Naive thymus-derived CD8-positive, alpha-beta T cell (primary cell): Measurements from ENCODE around the gene CDK10. TPM values are rescaled to one million over a fixed set of nuclear protein-coding genes. Genes with fewer than 3 reads are reported as not detected.

Experiments used
- ATAC-seq, 2 donors: fragments of 150-1000 bp; cut with Tn5 transposase in 1 of 2; sonication (Bioruptor Pico), chemical (Tn5 transposase) in 1 of 2; 1 replicate in 1 of 2; 2 replicates in 1 of 2; pipeline ENCODE4 v1.10.0; 2021; ENCODE audit warnings: mild to moderate bottlenecking in 2 of 2, moderate library complexity in 2 of 2
- POLR2A ChIA-PET: fragments of 350-600 bp; sonication (Branson Sonifier 250); formaldehyde crosslinking; loops from one replicate; lab custom pipeline; 2021; ENCODE audit warnings: antibody characterized with exemption; lab: Charles Lee
- DNase-seq, 10 donors: peaks; one replicate each; pipeline versions ENCODE4 v3.0.0 to v3.0.0-alpha.2; 2020 to 2022
- H3K27ac Mint-ChIP-seq, 10 donors: one replicate each; pipeline ENCODE4 v1.8.0; 2020 to 2022; ENCODE audit warnings: mild to moderate bottlenecking in 10 of 10, mixed read lengths in 10 of 10, moderate library complexity in 4 of 10, inconsistent platforms in 1 of 10
- H3K27me3 Mint-ChIP-seq, 5 donors: one replicate each; pipeline ENCODE4 v1.8.0; 2021 to 2022; ENCODE audit warnings: mixed read lengths in 5 of 5
- H3K36me3 Mint-ChIP-seq, 3 donors: one replicate each; pipeline ENCODE4 v1.8.0; 2020 to 2022; ENCODE audit warnings: mixed read lengths in 3 of 3, mild to moderate bottlenecking in 2 of 3, inconsistent platforms in 1 of 3
- H3K4me1 Mint-ChIP-seq, 4 donors: one replicate each; pipeline ENCODE4 v1.8.0; 2021 to 2022; ENCODE audit warnings: mixed read lengths in 4 of 4
- H3K4me3 Mint-ChIP-seq, 10 donors: one replicate each; pipeline ENCODE4 v1.8.0; 2020 to 2022; ENCODE audit warnings: mild to moderate bottlenecking in 10 of 10, mixed read lengths in 10 of 10, moderate library complexity in 6 of 10, inconsistent platforms in 1 of 10
- H3K9me3 Mint-ChIP-seq, 9 donors: one replicate each; pipeline ENCODE4 v1.8.0; 2020 to 2022; ENCODE audit warnings: mixed read lengths in 9 of 9, mild to moderate bottlenecking in 3 of 9, inconsistent platforms in 1 of 9, moderate library complexity in 1 of 9
- polyA plus RNA-seq, 3 donors: library from polyadenylated mRNA; unstranded; fragments of 300-500 nt; fragmentation: Illumina TruSeq; gene quantifications; one replicate each; pipeline ENCODE4 v1.2.3, GENCODE V29; 2021
- total RNA-seq, 8 experiments: library from RNA in 2 of 8; stranded (reverse) in 2 of 8; gene quantifications; one replicate each; pipeline ENCODE4 v1.2.3 and lab custom pipeline; 2021 to 2026

CDK10 gene
- total and polyA plus RNA-seq, 5 experiments from 2014 or later, result 25.4 to 135 (median 63.3) TPM

DNA sequence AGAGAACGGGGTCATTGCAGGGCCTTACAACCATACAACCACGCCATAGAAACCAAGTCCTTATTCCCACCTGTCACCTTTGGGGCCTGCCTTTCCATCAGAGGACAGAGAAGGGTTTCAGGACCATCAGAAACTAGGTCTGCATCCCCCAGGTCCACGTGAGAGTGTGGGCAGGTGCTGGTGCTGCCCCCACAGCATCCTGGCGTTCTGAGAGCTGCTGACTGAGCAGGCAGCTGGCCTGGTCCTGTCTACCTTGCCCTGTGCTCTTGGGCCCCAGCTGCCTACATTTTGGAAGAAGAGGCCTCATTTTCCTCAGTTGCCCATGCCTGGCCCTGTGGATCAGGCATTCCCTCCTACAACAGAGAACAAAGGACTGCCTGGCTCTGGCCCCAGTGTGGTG, 56.5 kb downstream of the CDK10 start:
- H3K4me3 Mint-ChIP-seq, result peak overlapping the region in 1 of 10 donors; percentile 45
- no peaks in the 10 kb centered on the region for H3K9me3 Mint-ChIP-seq
- peaks cover 0 to 34% (median 12%) of the 10 kb centered on the region in 3 donors for H3K36me3 Mint-ChIP-seq
- H3K27me3 Mint-ChIP-seq, result no peaks in the 10 kb centered on the region
- ATAC-seq (no peak), DNase-seq (no peak)
- POLR2A ChIA-PET, result interaction anchor here (0.7 to 14.8 kb wide), 12 partner anchors 11 to 174 kb away, joined by 3 to 235 read pairs (median 9); partner anchors contain the start of genes TCF25, VPS9D1 and ZNF276
- peak overlapping the region in 9 of 10 donors; percentile 67 to 88 (median 81) for H3K27ac Mint-ChIP-seq
- peaks cover 4 to 72% (median 19%) of the 10 kb centered on the region in 4 donors for H3K4me1 Mint-ChIP-seq

DNA sequence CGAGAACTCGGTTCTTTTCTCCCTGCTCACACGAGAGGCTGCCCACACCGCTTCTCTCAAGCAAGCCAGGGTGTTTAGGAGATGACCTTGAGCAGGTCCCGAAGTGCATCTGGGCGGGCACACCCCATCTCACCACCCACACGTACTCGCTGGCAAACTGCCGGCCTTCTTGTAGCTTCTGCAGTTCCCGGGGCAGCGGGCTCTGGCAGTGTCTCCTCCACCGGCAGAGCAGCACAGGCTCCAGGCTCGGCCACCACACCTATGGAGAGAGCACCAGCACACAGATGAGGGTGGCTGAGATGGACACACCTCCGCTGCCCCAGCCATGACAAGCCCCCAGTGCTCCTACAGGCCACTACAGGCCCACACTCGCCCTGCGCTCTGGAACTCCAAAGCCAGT, 58.3 kb downstream of the CDK10 start:
- H3K4me3 Mint-ChIP-seq, result peak overlapping the region in 1 of 10 donors; percentile 38
- H3K9me3 Mint-ChIP-seq, result no peaks in the 10 kb centered on the region
- POLR2A ChIA-PET, result interaction anchor here (0.6 to 14.8 kb wide), 5 partner anchors 17 to 160 kb away, joined by 3 to 235 read pairs (median 3); no protein-coding TSS in a partner anchor
- H3K4me1 Mint-ChIP-seq, result peaks cover 6 to 62% (median 17%) of the 10 kb centered on the region in 4 donors
- peak overlapping the region in 8 of 10 donors; percentile 15 to 83 (median 56) for H3K27ac Mint-ChIP-seq
- no peak for ATAC-seq
- no peaks in the 10 kb centered on the region for H3K27me3 Mint-ChIP-seq
- peaks cover 0 to 16% (median 2%) of the 10 kb centered on the region in 3 donors for H3K36me3 Mint-ChIP-seq
- DNase-seq, result no peak

Other genes with a start within 250 kb of the CDK10 start
- 100 to 1,000 TPM; 326 to 328 TPM for gene ANKRD11, start 196.1 kb upstream of the CDK10 start, total RNA-seq
- gene ANKRD11, start 196.1 kb upstream of the CDK10 start, polyA plus RNA-seq, result 10 to 100 TPM in 2 of 3 donors, 1 to 10 TPM in 1; 8.9 to 61.1 (median 13.9) TPM
- 100 to 1,000 TPM; 164 to 169 TPM for gene SPG7, start 178.3 kb upstream of the CDK10 start, total RNA-seq
- 10 to 100 TPM; 44.8 to 58.2 (median 44.9) TPM for gene SPG7, start 178.3 kb upstream of the CDK10 start, polyA plus RNA-seq
- 1,000 to 10,000 TPM; 5,034 to 5,103 TPM for gene RPL13, start 126.0 kb upstream of the CDK10 start, total RNA-seq
- 1,000 to 10,000 TPM; 5,034 to 7,902 (median 7,525) TPM for gene RPL13, start 126.0 kb upstream of the CDK10 start, polyA plus RNA-seq
- under 1 TPM in 1 of 2 experiments, not detected in 1; 0.23 TPM for gene CPNE7, start 110.9 kb upstream of the CDK10 start, total RNA-seq
- under 1 TPM in 1 of 3 donors, not detected in 2; 0.53 TPM for gene CPNE7, start 110.9 kb upstream of the CDK10 start, polyA plus RNA-seq
- gene DPEP1, start 73.0 kb upstream of the CDK10 start, total RNA-seq, result not detected
- gene DPEP1, start 73.0 kb upstream of the CDK10 start, polyA plus RNA-seq, result not detected
- 10 to 100 TPM; 75.3 to 75.4 TPM for gene CHMP1A, start 29.0 kb upstream of the CDK10 start, total RNA-seq
- gene CHMP1A, start 29.0 kb upstream of the CDK10 start, polyA plus RNA-seq, result 10 to 100 TPM; 48.9 to 58.3 (median 52.7) TPM
- 1 to 10 TPM; 6.2 to 7.7 TPM for gene SPATA33, start 28.9 kb upstream of the CDK10 start, total RNA-seq
- gene SPATA33, start 28.9 kb upstream of the CDK10 start, polyA plus RNA-seq, result 1 to 10 TPM; 1.7 to 3.0 (median 2.3) TPM
- gene SPATA2L, start 15.0 kb downstream of the CDK10 start, total RNA-seq, result 1 to 10 TPM; 6.9 to 8.1 TPM
- gene SPATA2L, start 15.0 kb downstream of the CDK10 start, polyA plus RNA-seq, result 1 to 10 TPM; 3.5 to 6.4 (median 5.4) TPM
- 10 to 100 TPM; 16.5 to 17.0 TPM for gene VPS9D1, start 34.2 kb downstream of the CDK10 start, total RNA-seq
- 1 to 10 TPM in 1 of 3 donors, under 1 TPM in 2; 0.53 to 1.3 (median 0.91) TPM for gene VPS9D1, start 34.2 kb downstream of the CDK10 start, polyA plus RNA-seq
- 100 to 1,000 TPM; 168 to 171 TPM for gene ZNF276, start 34.8 kb downstream of the CDK10 start, total RNA-seq
- 10 to 100 TPM; 15.0 to 56.0 (median 19.6) TPM for gene ZNF276, start 34.8 kb downstream of the CDK10 start, polyA plus RNA-seq
- gene FANCA, start 130.0 kb downstream of the CDK10 start, total RNA-seq, result 1 to 10 TPM; 3.7 to 6.1 TPM
- 1 to 10 TPM in 2 of 3 donors, under 1 TPM in 1; 0.98 to 7.4 (median 1.5) TPM for gene FANCA, start 130.0 kb downstream of the CDK10 start, polyA plus RNA-seq
- 1 to 10 TPM; 1.0 to 2.3 TPM for gene SPIRE2, start 141.8 kb downstream of the CDK10 start, total RNA-seq
- gene SPIRE2, start 141.8 kb downstream of the CDK10 start, polyA plus RNA-seq, result under 1 TPM in 1 of 3 donors, not detected in 2; 0.16 TPM
- gene TCF25, start 186.9 kb downstream of the CDK10 start, total RNA-seq, result 100 to 1,000 TPM; 260 to 294 TPM
- 100 to 1,000 TPM in 1 of 3 donors, 10 to 100 TPM in 2; 86.8 to 107 (median 95.4) TPM for gene TCF25, start 186.9 kb downstream of the CDK10 start, polyA plus RNA-seq
- 10 to 100 TPM; 10.2 to 10.3 TPM for gene MC1R, start 232.2 kb downstream of the CDK10 start, total RNA-seq
- gene MC1R, start 232.2 kb downstream of the CDK10 start, polyA plus RNA-seq, result under 1 TPM in 1 of 3 donors, not detected in 2; 0.63 TPM
- gene TUBB3, start 236.7 kb downstream of the CDK10 start, total RNA-seq, result under 1 TPM in 1 of 2 experiments, not detected in 1; 0.31 TPM
- not detected for gene TUBB3, start 236.7 kb downstream of the CDK10 start, polyA plus RNA-seq